ENCODE results near the gene SHISA6. TPM values are rescaled to one million over a fixed set of nuclear protein-coding genes. Genes with fewer than 3 reads are reported as not detected.

SHISA6 gene
- total RNA-seq, 1 experiment from 2014 or later = not detected

GRCh38 chr17:11251561-11252107 is 10.6 kb downstream of the SHISA6 start:
- in situ Hi-C loops (cut with HindIII; ENCODE audit: low pct_unique_long_range_greater_than_20kb, low sequenced_read_pairs) = no loop called here
- DNase-seq (ENCODE audit: low read depth) = no peak

GRCh38 chr17:11252146-11252545 is 11.1 kb downstream of the SHISA6 start:
- no peak for DNase-seq (ENCODE audit: low read depth)
- in situ Hi-C loops (cut with HindIII; ENCODE audit: low pct_unique_long_range_greater_than_20kb, low sequenced_read_pairs) = no loop called here

- in situ Hi-C loops (cut with HindIII; ENCODE audit: low pct_unique_long_range_greater_than_20kb, low sequenced_read_pairs) = no loop called here
- no peak for DNase-seq (ENCODE audit: low read depth)
These were observed 15.9 kb downstream of the SHISA6 start for GRCh38 chr17:11256877-11257276.

- in situ Hi-C loops (cut with HindIII; ENCODE audit: low pct_unique_long_range_greater_than_20kb, low sequenced_read_pairs) = no loop called here
- no peak for DNase-seq (ENCODE audit: low read depth)
These were observed 23.3 kb downstream of the SHISA6 start for GRCh38 chr17:11264183-11264871.

- no peak for DNase-seq (ENCODE audit: low read depth)
These were observed 27.1 kb downstream of the SHISA6 start for GRCh38 chr17:11267999-11268575.

GRCh38 chr17:11269210-11269609 is 28.2 kb downstream of the SHISA6 start:
- no peak for DNase-seq (ENCODE audit: low read depth)
- in situ Hi-C loops (cut with HindIII; ENCODE audit: low pct_unique_long_range_greater_than_20kb, low sequenced_read_pairs) = no loop called here

More at GRCh38 chr17:11267999-11268575, 27.1 kb downstream of the SHISA6 start:
- in situ Hi-C loops (cut with HindIII; ENCODE audit: low pct_unique_long_range_greater_than_20kb, low sequenced_read_pairs) = no loop called here

GRCh38 chr17:11272191-11272590 is 31.2 kb downstream of the SHISA6 start:
- DNase-seq (ENCODE audit: low read depth) = no peak
- in situ Hi-C loops (cut with HindIII; ENCODE audit: low pct_unique_long_range_greater_than_20kb, low sequenced_read_pairs) = no loop called here

- no peak for DNase-seq (ENCODE audit: low read depth)
These were observed 32.6 kb downstream of the SHISA6 start for GRCh38 chr17:11273596-11273995.

GRCh38 chr17:11274106-11274505 is 33.1 kb downstream of the SHISA6 start:
- in situ Hi-C loops (cut with HindIII; ENCODE audit: low pct_unique_long_range_greater_than_20kb, low sequenced_read_pairs) = no loop called here
- DNase-seq (ENCODE audit: low read depth) = no peak

More at GRCh38 chr17:11273596-11273995, 32.6 kb downstream of the SHISA6 start:
- in situ Hi-C loops (cut with HindIII; ENCODE audit: low pct_unique_long_range_greater_than_20kb, low sequenced_read_pairs) = no loop called here

GRCh38 chr17:11276486-11276885 is 35.5 kb downstream of the SHISA6 start:
- in situ Hi-C loops (cut with HindIII; ENCODE audit: low pct_unique_long_range_greater_than_20kb, low sequenced_read_pairs) = no loop called here
- DNase-seq (ENCODE audit: low read depth) = no peak

- no peak for DNase-seq (ENCODE audit: low read depth)
- in situ Hi-C loops (cut with HindIII; ENCODE audit: low pct_unique_long_range_greater_than_20kb, low sequenced_read_pairs) = no loop called here
These were observed 37.4 kb downstream of the SHISA6 start for GRCh38 chr17:11278186-11278991.

GRCh38 chr17:11278992-11279270 is 37.9 kb downstream of the SHISA6 start:
- in situ Hi-C loops (cut with HindIII; ENCODE audit: low pct_unique_long_range_greater_than_20kb, low sequenced_read_pairs) = no loop called here
- DNase-seq (ENCODE audit: low read depth) = no peak

GRCh38 chr17:11279776-11280344 is 38.8 kb downstream of the SHISA6 start:
- DNase-seq (ENCODE audit: low read depth) = no peak
- in situ Hi-C loops (cut with HindIII; ENCODE audit: low pct_unique_long_range_greater_than_20kb, low sequenced_read_pairs) = no loop called here

GRCh38 chr17:11282586-11282985 is 41.6 kb downstream of the SHISA6 start:
- DNase-seq (ENCODE audit: low read depth) = no peak
- in situ Hi-C loops (cut with HindIII; ENCODE audit: low pct_unique_long_range_greater_than_20kb, low sequenced_read_pairs) = no loop called here

GRCh38 chr17:11284811-11285210 is 43.8 kb downstream of the SHISA6 start:
- no peak for DNase-seq (ENCODE audit: low read depth)
- in situ Hi-C loops (cut with HindIII; ENCODE audit: low pct_unique_long_range_greater_than_20kb, low sequenced_read_pairs) = no loop called here

GRCh38 chr17:11285946-11286345 is 44.9 kb downstream of the SHISA6 start:
- in situ Hi-C loops (cut with HindIII; ENCODE audit: low pct_unique_long_range_greater_than_20kb, low sequenced_read_pairs) = no loop called here
- no peak for DNase-seq (ENCODE audit: low read depth)

GRCh38 chr17:11287791-11288190 is 46.8 kb downstream of the SHISA6 start:
- DNase-seq (ENCODE audit: low read depth) = no peak
- in situ Hi-C loops (cut with HindIII; ENCODE audit: low pct_unique_long_range_greater_than_20kb, low sequenced_read_pairs) = no loop called here

GRCh38 chr17:11290814-11291213 is 49.8 kb downstream of the SHISA6 start:
- in situ Hi-C loops (cut with HindIII; ENCODE audit: low pct_unique_long_range_greater_than_20kb, low sequenced_read_pairs) = no loop called here
- DNase-seq (ENCODE audit: low read depth) = no peak

- DNase-seq (ENCODE audit: low read depth) = no peak
- in situ Hi-C loops (cut with HindIII; ENCODE audit: low pct_unique_long_range_greater_than_20kb, low sequenced_read_pairs) = no loop called here
These were observed 51.5 kb downstream of the SHISA6 start for GRCh38 chr17:11292491-11292890.
